ENCODE data around the gene COL6A3.

GRCh38 chr2:237380768-237381167 is 33.2 kb downstream of the COL6A3 start:
- TF ChIP-seq EZH2 (IDR thresholded peaks at IDR 0.05; ENCODE audit: borderline replicate concordance, low read depth, low read length, poor library complexity, severe bottlenecking): no peak
- TF ChIP-seq, protein P1, sequence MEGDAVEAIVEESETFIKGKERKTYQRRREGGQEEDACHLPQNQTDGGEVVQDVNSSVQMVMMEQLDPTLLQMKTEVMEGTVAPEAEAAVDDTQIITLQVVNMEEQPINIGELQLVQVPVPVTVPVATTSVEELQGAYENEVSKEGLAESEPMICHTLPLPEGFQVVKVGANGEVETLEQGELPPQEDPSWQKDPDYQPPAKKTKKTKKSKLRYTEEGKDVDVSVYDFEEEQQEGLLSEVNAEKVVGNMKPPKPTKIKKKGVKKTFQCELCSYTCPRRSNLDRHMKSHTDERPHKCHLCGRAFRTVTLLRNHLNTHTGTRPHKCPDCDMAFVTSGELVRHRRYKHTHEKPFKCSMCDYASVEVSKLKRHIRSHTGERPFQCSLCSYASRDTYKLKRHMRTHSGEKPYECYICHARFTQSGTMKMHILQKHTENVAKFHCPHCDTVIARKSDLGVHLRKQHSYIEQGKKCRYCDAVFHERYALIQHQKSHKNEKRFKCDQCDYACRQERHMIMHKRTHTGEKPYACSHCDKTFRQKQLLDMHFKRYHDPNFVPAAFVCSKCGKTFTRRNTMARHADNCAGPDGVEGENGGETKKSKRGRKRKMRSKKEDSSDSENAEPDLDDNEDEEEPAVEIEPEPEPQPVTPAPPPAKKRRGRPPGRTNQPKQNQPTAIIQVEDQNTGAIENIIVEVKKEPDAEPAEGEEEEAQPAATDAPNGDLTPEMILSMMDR (conservative IDR thresholded peaks at IDR 0.05; ENCODE audit: low read depth, low read length): no peak

Data from A673 (cell line).